H9 (cell line): ENCODE data around the gene NFIX. TPM values are rescaled to one million over a fixed set of nuclear protein-coding genes. Genes with fewer than 3 reads are reported as not detected.

ENCODE experiments used
- DNase-seq: peaks from one replicate; pipeline ENCODE4 v3.0.0-alpha.2; 2017
- H2AFZ ChIP-seq: one replicate; pipeline ENCODE4 v1.6.1; 2013; ENCODE audit warnings: mild to moderate bottlenecking, low read length, control low read depth, moderate library complexity
- H2AK5ac ChIP-seq: 2 replicates; pipeline ENCODE4 v1.6.1; 2013; ENCODE audit warnings: low read length, control low read depth, mixed read lengths; ENCODE audit not compliant: insufficient read length
- H2BK120ac ChIP-seq: one replicate; pipeline ENCODE4 v1.6.1; 2013; ENCODE audit warnings: low read depth, mild to moderate bottlenecking, low read length, control low read depth, inconsistent platforms; ENCODE audit not compliant: poor library complexity, severe bottlenecking
- H2BK12ac ChIP-seq: 2 replicates; pipeline ENCODE4 v1.6.1; 2013; ENCODE audit warnings: low read length, control low read depth, mixed read lengths, low read depth; ENCODE audit not compliant: insufficient read length
- H2BK15ac ChIP-seq: 2 replicates; pipeline ENCODE4 v1.6.1; 2013; ENCODE audit warnings: low read depth, low read length, control low read depth
- H2BK20ac ChIP-seq: one replicate; pipeline ENCODE4 v1.6.1; 2013; ENCODE audit warnings: low read depth, mild to moderate bottlenecking, low read length, control low read depth, inconsistent platforms; ENCODE audit not compliant: poor library complexity, severe bottlenecking
- H2BK5ac ChIP-seq: 2 replicates; pipeline ENCODE4 v1.6.1; 2013; ENCODE audit warnings: low read length, control low read depth, mixed read lengths; ENCODE audit not compliant: insufficient read length
- H3K14ac ChIP-seq: 2 replicates; pipeline ENCODE4 v1.6.1; 2013; ENCODE audit warnings: low read length, control low read depth; ENCODE audit not compliant: insufficient read depth
- H3K18ac ChIP-seq: 2 replicates; pipeline ENCODE4 v1.6.1; 2013; ENCODE audit warnings: low read depth, mild to moderate bottlenecking, mixed read lengths, low read length, control low read depth; ENCODE audit not compliant: insufficient read length
- H3K23ac ChIP-seq: 2 replicates; pipeline ENCODE4 v1.6.1; 2013; ENCODE audit warnings: low read length, control low read depth, mixed read lengths, low read depth; ENCODE audit not compliant: insufficient read length
- H3K23me2 ChIP-seq: 2 replicates; pipeline ENCODE4 v1.6.1; 2013; ENCODE audit warnings: low read depth, mild to moderate bottlenecking, mixed read lengths, low read length, control low read depth; ENCODE audit not compliant: insufficient read length, poor library complexity, severe bottlenecking
- H3K27ac ChIP-seq: 2 replicates; pipeline ENCODE4 v1.5.1; 2013; ENCODE audit warnings: low read length, control low read depth, mixed read lengths, low read depth; ENCODE audit not compliant: insufficient read length
- H3K27me3 ChIP-seq: 2 replicates; pipeline ENCODE4 v1.6.1; 2013; ENCODE audit warnings: low read length, control low read depth, inconsistent platforms; ENCODE audit not compliant: insufficient read depth
- H3K4ac ChIP-seq: 2 replicates; pipeline ENCODE4 v1.6.1; 2013; ENCODE audit warnings: low read depth, mild to moderate bottlenecking, control low read depth, inconsistent platforms, low read length, moderate library complexity
- H3K4me1 ChIP-seq: 2 replicates; pipeline ENCODE4 v1.6.1; 2013; ENCODE audit warnings: low read length, control low read depth, inconsistent platforms; ENCODE audit not compliant: insufficient read depth
- H3K4me2 ChIP-seq: 2 replicates; pipeline ENCODE4 v1.6.1; 2013; ENCODE audit warnings: low read length, control low read depth, mixed read lengths; ENCODE audit not compliant: insufficient read length, insufficient read depth
- H3K56ac ChIP-seq: 2 replicates; pipeline ENCODE4 v1.6.1; 2013; ENCODE audit warnings: low read depth, mild to moderate bottlenecking, mixed read lengths, low read length, control low read depth; ENCODE audit not compliant: insufficient read length
- H3K79me1 ChIP-seq: 2 replicates; pipeline ENCODE4 v1.6.1; 2013; ENCODE audit warnings: low read depth, mild to moderate bottlenecking, moderate library complexity, low read length, control low read depth, inconsistent platforms; ENCODE audit not compliant: insufficient read depth, poor library complexity, severe bottlenecking
- H3K79me2 ChIP-seq: 2 replicates; pipeline ENCODE4 v1.6.1; 2013; ENCODE audit warnings: low read length, control low read depth, inconsistent platforms; ENCODE audit not compliant: insufficient read depth
- H3K9ac ChIP-seq: 2 replicates; pipeline ENCODE4 v1.6.1; 2013; ENCODE audit warnings: low read length, control low read depth, mixed read lengths; ENCODE audit not compliant: insufficient read length; ENCODE audit errors: extremely low read depth
- H3K9me3 ChIP-seq: one replicate; pipeline ENCODE4 v1.6.1; 2013; ENCODE audit warnings: low read depth, low read length, inconsistent platforms; ENCODE audit not compliant: control insufficient read depth
- H3T11ph ChIP-seq: one replicate; pipeline ENCODE4 v1.6.1; 2013; ENCODE audit warnings: mild to moderate bottlenecking, low read length, control low read depth, inconsistent platforms
- H4K20me1 ChIP-seq: one replicate; pipeline ENCODE4 v1.6.1; 2013; ENCODE audit not compliant: control insufficient read depth, insufficient read length, insufficient read depth
- H4K5ac ChIP-seq: 2 replicates; pipeline ENCODE4 v1.6.1; 2013; ENCODE audit warnings: low read depth, mild to moderate bottlenecking, mixed read lengths, low read length, control low read depth; ENCODE audit not compliant: insufficient read length
- H4K8ac ChIP-seq: replicated peaks from 2 replicates; pipeline ENCODE4 v1.6.1; 2013; ENCODE audit warnings: low read length, control low read depth, mixed read lengths, low read depth; ENCODE audit not compliant: insufficient read length
- H4K91ac ChIP-seq: 2 replicates; pipeline ENCODE4 v1.6.1; 2013; ENCODE audit warnings: low read depth, mild to moderate bottlenecking, moderate library complexity, mixed read lengths, low read length, control low read depth; ENCODE audit not compliant: insufficient read length
- H3K27ac Mint-ChIP-seq, 3 experiments: 2 replicates in 2 of 3; 3 replicates in 1 of 3; pipeline ENCODE4 v1.8.0; 2020 to 2021; ENCODE audit warnings: mixed read lengths in 3 of 3, mild to moderate bottlenecking in 1 of 3, moderate library complexity in 1 of 3
- H3K27me3 Mint-ChIP-seq: 2 replicates; pipeline ENCODE4 v1.8.0; 2021; ENCODE audit warnings: low read depth, mild to moderate bottlenecking, moderate library complexity, mixed read lengths
- H3K36me3 Mint-ChIP-seq, 3 experiments: 2 replicates in 2 of 3; 3 replicates in 1 of 3; pipeline ENCODE4 v1.8.0; 2020 to 2021; ENCODE audit warnings: low read depth in 3 of 3, mixed read lengths in 3 of 3; ENCODE audit not compliant: insufficient read depth in 1 of 3
- H3K4me1 Mint-ChIP-seq, 2 experiments: 2 replicates each; pipeline ENCODE4 v1.8.0; 2020; ENCODE audit warnings: mixed read lengths in 2 of 2
- H3K4me3 Mint-ChIP-seq, 2 experiments: 2 replicates in 1 of 2; 3 replicates in 1 of 2; pipeline ENCODE4 v1.8.0; 2020 to 2021; ENCODE audit warnings: mild to moderate bottlenecking in 2 of 2, mixed read lengths in 2 of 2, moderate library complexity in 1 of 2
- H3K9me3 Mint-ChIP-seq, 2 experiments: 2 replicates in 1 of 2; 3 replicates in 1 of 2; pipeline ENCODE4 v1.8.0; 2020; ENCODE audit warnings: mild to moderate bottlenecking in 2 of 2, mixed read lengths in 2 of 2, moderate library complexity in 1 of 2
- CTCF ChIP-seq: fragments of 200-600 bp; sonication (generic); conservative IDR thresholded peaks from 3 replicates; pipeline ENCODE4 v1.8.0; 2021; ENCODE audit warnings: antibody characterized with exemption, mild to moderate bottlenecking
- WGBS: extraction: QIAGEN DNeasy Blood & Tissue Kit; methylation state at CpG from one replicate; pipeline ENCODE4 v1.1.7; 2013; ENCODE audit warnings: missing lambda C conversion rate, low lambda C conversion rate, mixed read lengths; ENCODE audit not compliant: insufficient read length; ENCODE audit errors: extremely low coverage; 5-methylcytosine and 5-hydroxymethylcytosine counted together
- total RNA-seq: library from RNA; stranded (reverse); gene quantifications from 2 replicates; pipeline ENCODE4 v1.2.1, GENCODE V29; 2021

The NFIX gene
- total RNA-seq, 1 experiment from 2014 or later, result 0.31 TPM

GRCh38 chr19:12947702-12948611, 47.3 kb upstream of the NFIX start:
- Histone ChIP-seq H3K56ac (no peak overlapping the region), H3K4ac (no peak overlapping the region), H3K14ac (no peak overlapping the region; the same call in 1 of the 2 replicates), H2BK5ac (no peak overlapping the region), H2BK12ac (no peak overlapping the region), H3K23ac (no peak overlapping the region), H3K9ac (no peak overlapping the region), H3K79me1 (no peaks in the 10 kb centered on the region), H3K4me2 (no peak overlapping the region), H2AFZ (no peak overlapping the region), H3K9me3 (no peaks in the 10 kb centered on the region), H4K20me1 (no peaks in the 10 kb centered on the region), H2BK120ac (no peak overlapping the region), H3K27me3 (no peaks in the 10 kb centered on the region), H3T11ph (no peak overlapping the region), H3K23me2 (no peaks in the 10 kb centered on the region), H2BK15ac (no peak overlapping the region), H3K18ac (no peak overlapping the region), H4K8ac (no peak overlapping the region), H4K91ac (no peak overlapping the region), H2BK20ac (no peak overlapping the region), H3K4me1 (no peaks in the 10 kb centered on the region), H4K5ac (no peak overlapping the region), H2AK5ac (no peak overlapping the region), H3K27ac (no peak overlapping the region), H3K79me2 (no peaks in the 10 kb centered on the region; the same call in 1 of the 2 replicates)
- Mint-ChIP-seq H3K36me3 (peaks cover 49 to 81% (median 72%) of the 10 kb centered on the region in 3 experiments), H3K27ac (peak overlapping the region in 2 of 3 experiments; percentile 33 to 89; a peak in 3 of 7 replicates), H3K4me1 (peaks cover 15 to 30% of the 10 kb centered on the region in 2 experiments), H3K9me3 (0 out of 5 replicates have a peak, but pooled peaks cover 0 to 3% of the 10 kb centered on the region in 2 experiments), H3K4me3 (peak overlapping the region; percentile 29 to 30; a peak in 3 of 5 replicates), H3K27me3 (no peaks in the 10 kb centered on the region)
- no CpG with 5 or more reads among the region's 28 CpGs for WGBS
- DNase-seq, result no peak
- no peak for TF ChIP-seq CTCF
